HG03575 (cell line): ENCODE data around the gene HIP1.
"Not testable (repeated sequence)": the region's sequence is repeated elsewhere in the genome, so short reads cannot be mapped to it uniquely, and the experiment has no call there.

ENCODE experiments used
- ATAC-seq: cut with Tn5 transposase; IDR thresholded peaks from one replicate; pipeline ENCODE4 v1.9.1; 2021; ENCODE audit not compliant: unreplicated experiment, insufficient number of reproducible peaks, low FRiP score; ENCODE audit errors: extremely low read depth

HIP1 gene

DNA sequence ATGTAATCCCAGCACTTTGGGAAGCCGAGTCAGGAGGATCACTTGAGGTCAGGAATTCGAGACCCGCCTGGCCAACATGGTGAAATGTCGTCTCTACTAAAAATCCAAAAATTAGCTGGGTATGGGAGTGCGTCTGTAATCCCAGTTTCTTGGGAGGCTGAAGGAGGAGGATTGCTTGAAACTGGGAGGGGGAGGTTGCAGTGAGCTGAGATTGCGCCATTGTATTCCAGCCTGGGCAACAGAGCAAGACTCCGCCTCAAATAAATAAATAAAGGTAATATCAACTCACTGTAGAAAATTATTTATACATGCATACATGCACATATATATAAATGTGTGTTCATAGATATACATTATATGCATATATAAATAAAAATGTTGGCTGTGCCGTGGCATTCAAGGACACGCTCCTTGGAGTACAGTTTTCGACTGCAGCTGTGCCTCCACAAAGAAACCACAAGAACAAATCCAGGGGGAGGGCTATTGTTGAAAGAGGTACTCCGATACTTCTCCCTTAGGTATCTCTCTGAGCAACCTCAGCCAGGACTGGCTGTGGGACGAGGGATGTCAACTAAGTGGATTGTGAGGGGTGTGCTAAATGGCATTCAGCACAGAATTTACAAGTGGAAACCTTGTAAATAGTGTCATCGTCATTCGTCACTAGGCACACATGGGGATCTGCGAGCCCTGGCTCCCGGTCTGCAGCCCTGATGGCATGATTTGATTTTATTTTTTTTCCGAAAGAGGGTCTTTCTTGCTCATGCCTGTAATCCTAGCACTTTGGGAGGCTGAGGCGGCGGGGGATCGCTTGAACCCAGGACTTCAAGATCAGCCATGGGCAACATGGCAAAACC lies 49.3 kb downstream of the HIP1 start:
- ATAC-seq: no peak

GRCh38 chr7:75688200-75689136 lies 50.3 kb downstream of the HIP1 start:
- ATAC-seq: no peak

DNA sequence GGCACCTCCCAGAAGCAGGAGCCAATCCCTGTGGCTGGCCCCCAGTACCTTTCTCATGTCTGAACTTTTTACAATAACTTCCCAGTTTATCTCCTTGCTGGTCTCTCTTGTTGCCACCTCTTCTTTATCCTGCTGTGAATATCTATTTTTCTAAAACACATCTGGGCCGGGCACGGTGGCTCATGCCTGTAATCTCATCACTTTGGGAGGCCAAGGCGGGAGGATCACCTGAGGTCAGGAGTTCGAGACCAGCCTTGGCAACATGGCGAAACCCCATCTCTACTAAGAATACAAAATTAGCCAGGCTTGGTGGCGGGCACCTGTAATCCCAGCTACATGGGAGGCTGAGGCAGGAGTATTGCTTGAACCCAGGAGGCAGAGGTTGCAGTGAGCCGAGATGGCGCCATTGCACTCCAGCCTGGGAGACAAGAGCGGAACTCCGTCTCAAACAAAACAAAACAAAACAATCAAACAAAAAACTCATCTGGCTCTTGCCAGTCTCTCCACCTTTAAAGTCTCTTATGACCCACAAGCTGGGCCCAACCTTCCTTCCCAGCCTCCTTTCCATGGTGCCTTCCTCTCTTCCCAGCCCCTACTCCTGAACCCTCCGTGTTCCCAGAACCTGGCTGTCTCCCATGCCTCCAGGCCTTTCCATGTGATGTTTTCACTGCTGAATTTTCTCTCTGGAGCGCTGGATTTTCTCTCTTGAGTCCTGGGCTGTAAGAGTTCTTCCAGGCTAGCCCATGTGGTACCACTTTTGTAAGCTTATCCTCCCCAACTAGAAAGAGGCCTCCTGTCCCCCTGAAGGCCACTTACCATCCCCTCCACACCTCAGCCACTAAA lies 51.3 kb downstream of the HIP1 start:
- no peak for ATAC-seq

DNA sequence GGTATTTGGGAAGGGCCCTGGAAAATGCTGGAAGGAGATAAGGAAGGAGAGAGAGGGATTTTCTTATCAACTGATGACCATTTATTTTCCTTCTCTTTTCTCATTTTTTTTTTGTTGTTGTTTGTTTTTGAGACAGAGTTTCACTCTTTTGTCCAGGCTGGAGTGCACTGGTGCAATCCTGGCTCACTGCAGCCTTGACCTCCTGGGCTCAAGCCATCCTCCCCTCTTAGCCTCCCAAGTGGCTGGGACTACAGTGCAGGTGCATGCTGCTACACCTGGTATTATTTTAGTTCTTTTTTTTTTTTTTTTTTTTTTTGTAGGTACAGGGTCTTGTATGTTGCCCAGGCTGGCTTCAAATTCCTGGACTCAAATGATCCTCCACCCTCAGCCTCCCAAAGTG lies 52.2 kb downstream of the HIP1 start:
- ATAC-seq: no peak

DNA sequence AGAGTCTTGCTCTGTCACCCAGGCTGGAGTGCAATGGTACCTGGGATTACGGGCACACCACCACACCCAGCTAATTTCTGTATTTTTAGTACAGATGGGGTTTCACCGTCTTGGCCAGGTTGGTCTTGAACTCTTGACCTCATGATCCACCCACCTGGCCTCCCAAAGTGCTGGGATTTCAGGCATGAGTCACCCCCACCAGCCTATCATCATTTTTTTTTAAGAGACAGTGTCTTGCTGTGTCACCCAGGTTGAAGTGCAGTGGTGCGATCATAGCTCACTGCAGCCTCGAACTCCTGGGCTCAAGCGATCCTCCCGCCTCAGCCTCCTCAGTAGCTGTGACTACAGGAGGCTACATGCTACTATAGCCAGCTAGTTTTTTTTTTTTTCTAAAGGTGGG lies 56.7 kb downstream of the HIP1 start:
- not testable (repeated sequence) for ATAC-seq

GRCh38 chr7:75679060-75679459 lies 59.7 kb downstream of the HIP1 start:
- no peak for ATAC-seq

DNA sequence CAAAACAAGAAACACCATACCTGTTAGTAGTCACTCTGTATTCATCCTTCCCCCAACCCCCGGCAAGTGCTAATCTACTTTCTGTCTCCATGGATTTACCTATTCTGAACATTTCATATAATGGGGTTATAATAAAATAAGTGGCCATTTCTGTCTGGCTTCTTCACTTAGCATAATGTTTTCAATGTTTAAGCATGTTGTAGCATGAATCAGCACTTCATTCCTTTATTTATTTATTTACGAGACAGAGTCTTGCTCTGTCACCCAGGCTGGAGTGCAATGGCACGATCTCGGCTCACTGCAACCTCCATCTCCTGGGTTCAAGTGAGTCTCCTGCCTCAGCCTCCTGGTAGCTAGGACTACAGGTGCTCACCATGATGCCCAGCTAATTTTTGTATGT lies 69.2 kb downstream of the HIP1 start:
- ATAC-seq: no peak

GRCh38 chr7:75667938-75668337 lies 70.8 kb downstream of the HIP1 start:
- ATAC-seq: no peak

DNA sequence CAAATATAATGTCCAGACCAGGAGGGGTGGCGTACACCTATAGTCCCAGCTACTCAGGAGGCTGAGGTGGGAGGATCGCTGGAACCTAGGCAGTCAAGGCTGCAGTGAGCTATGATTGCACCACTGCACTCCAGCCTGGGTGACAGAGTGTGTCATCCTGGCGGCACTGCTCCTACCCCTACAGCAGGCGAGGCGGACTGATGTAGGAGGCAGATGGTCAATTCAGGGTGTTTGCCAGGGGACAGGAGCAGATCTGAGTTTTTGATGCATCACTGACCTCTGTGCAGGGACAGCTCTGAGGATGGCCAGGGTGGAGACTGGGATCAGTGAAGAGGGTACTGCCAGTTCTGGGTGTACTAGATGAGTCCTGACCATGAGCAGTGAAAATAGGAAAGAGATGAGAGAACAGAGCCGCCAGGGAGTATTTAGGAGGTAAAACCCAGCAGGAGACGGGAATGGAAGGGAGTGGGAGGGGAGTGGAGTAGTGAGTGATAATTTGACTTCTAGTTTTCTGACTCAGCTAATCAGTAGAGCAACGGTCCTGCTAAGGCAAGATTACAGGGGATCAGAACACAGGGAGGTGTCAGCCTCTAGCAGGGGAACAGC lies 75.3 kb downstream of the HIP1 start:
- no peak for ATAC-seq

- no peak for ATAC-seq
Observed at GRCh38 chr7:75662579-75663301, 76.0 kb downstream of the HIP1 start.

DNA sequence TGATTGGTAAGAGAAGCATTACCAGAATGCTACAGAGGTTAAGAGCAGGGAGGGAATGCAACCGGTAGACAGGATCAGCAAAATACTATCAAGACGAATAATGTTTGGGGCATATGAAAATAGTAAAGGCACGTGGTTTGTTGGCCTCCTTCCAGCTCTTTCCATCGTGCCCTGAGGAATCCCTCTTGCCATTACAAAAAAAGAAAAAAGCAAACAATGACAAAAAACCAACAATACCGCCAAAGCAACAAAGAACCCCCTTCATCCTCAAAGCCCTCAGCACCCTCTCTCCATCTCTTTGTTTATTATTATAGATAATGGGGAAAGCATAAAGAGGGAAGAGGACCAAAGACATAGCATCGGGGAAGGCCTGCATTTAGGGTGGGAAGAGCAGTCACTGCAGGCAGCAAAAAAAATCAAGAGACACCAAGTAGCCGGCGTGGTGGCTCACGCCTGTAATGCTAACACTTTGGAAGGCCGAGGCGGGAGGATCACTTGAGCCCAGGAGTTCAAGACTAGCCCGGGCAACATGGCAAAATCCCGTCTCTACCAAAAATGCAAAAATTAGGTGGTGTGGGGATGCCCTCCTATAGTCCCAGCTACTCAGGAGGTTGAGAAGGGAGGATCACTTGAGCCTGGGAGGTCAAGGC lies 78.0 kb downstream of the HIP1 start:
- ATAC-seq: no peak

GRCh38 chr7:75658802-75659201 lies 79.9 kb downstream of the HIP1 start:
- ATAC-seq: no peak

- ATAC-seq: no peak
Observed at GRCh38 chr7:75658369-75658768, 80.4 kb downstream of the HIP1 start.

- ATAC-seq: no peak
Observed at GRCh38 chr7:75657866-75658265, 80.9 kb downstream of the HIP1 start.

- ATAC-seq: no peak
Observed at GRCh38 chr7:75656740-75657139, 82.0 kb downstream of the HIP1 start.

DNA sequence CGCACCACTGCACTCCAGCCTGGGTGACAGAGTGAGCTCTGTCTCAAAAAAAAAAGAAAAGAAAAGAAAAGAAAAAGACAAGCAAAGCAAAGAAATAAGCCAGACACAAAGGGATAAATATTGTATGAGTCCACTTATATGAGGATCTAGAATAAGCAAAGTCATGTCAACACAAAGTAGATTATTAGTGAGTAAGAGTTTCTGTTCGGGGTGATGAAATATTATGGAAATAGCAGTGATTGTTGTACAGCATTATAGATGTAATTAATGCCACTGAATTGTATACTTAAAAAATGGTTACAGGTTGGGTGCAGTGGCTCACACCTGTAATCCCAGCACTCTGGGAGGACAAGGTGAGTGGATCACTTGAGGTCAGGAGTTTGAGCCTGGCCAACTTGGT lies 83.2 kb downstream of the HIP1 start:
- no peak for ATAC-seq

DNA sequence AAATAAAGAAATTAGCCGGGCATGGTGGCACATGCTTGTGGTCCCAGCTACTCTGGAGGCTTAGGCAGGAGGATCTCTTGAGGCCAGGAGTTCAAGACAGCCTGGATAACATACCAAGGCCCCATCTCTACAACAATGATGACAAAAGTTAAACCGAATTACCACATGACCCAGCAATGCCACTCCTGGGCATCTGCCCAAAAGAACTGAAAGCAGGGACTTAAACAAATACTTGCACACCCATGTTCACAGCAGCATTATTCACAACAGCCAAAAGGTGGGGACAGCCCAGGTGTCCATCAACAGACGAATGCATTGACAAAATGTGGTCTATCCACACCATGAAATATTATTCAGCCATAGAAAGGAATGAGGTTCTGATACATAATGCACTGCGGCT lies 83.9 kb downstream of the HIP1 start:
- no peak for ATAC-seq

DNA sequence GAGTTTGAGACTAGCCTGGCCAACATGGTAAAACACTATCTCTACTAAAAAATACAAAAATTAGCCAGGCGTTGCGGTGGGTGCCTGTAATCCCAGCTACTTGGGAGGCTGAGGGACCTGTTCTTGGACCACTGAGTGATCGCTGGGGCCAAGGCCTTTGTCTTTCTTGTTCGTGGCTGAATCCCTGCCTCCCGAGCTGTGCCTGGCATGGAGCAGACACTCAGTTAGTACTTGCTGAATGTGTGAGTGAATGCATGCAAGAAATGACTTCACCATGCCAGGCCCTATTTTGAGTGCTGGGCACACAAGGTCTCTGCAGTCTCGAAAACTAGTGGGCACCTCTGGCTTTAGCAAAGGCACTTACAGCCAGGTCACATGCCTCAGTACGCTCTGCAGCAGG lies 85.1 kb downstream of the HIP1 start:
- ATAC-seq: no peak
